ENCODE measurements around the gene ADAMTS3.

ADAMTS3 gene

DNA sequence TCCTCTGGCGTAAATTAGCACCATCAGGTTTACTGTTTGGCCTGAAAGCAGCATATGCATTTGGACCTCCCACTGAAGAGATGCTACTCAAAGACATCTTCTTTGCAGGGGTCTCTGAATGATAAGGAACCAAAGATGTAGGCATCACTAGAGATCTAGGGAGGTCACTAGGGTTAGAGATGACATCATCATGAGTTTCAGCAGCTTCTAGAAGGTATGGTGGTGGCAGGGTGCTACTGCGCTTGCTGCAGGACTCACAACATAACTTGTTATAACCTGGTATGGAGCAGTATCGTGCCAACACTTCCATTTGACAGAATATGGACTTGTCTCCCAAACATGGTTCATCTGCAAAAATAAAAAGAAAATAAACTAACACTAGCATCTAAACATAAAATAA, 285.7 kb downstream of the ADAMTS3 start:
- Mint-ChIP-seq H3K27ac (no peak overlapping the region), H3K27me3 (no peaks in the 10 kb centered on the region), H3K4me1 (ENCODE audit: low read depth) (no peaks in the 10 kb centered on the region)

GRCh38 chr4:72280252-72280651, 288.8 kb downstream of the ADAMTS3 start:
- Mint-ChIP-seq H3K27ac (no peak overlapping the region), H3K36me3 (ENCODE audit: low read depth) (no peaks in the 10 kb centered on the region), H3K27me3 (no peaks in the 10 kb centered on the region), H3K9me3 (no peaks in the 10 kb centered on the region), H3K4me1 (ENCODE audit: low read depth) (no peaks in the 10 kb centered on the region), H3K4me3 (no peak overlapping the region)
- intact Hi-C loops (cut with micrococcal nuclease) = no loop called here

More for the DNA sequence above, 285.7 kb downstream of the ADAMTS3 start:
- H3K36me3 Mint-ChIP-seq (ENCODE audit: low read depth) = no peaks in the 10 kb centered on the region
- intact Hi-C loops (cut with micrococcal nuclease) = no loop called here
- H3K4me3 Mint-ChIP-seq = no peak overlapping the region
- no peaks in the 10 kb centered on the region for H3K9me3 Mint-ChIP-seq

DNA sequence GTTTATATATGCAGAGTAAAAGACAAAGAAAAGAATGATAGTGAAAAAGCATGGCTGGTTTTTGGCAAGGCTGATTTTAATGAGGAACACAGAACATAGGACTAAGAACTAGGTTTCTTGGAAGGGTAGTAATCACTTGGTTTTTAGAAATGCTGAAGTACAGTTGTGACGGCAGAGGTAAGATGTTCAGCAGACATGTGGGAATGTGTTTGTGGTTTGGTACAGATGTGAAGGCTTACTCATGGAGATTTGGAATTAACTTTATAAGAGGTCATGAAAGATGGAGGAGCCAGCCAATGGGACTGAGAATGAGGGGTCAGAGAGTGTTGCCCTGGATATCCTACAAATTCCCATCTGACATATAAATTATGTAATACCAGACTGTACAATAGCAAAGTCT, 293.6 kb downstream of the ADAMTS3 start:
- no peak overlapping the region for H3K27ac Mint-ChIP-seq
- H3K27me3 Mint-ChIP-seq = no peaks in the 10 kb centered on the region
- no peaks in the 10 kb centered on the region for H3K4me1 Mint-ChIP-seq (ENCODE audit: low read depth)
- intact Hi-C loops (cut with micrococcal nuclease) = no loop called here
- no peaks in the 10 kb centered on the region for H3K36me3 Mint-ChIP-seq (ENCODE audit: low read depth)
- H3K4me3 Mint-ChIP-seq = no peak overlapping the region
- peaks cover 6% of the 10 kb centered on the region for H3K9me3 Mint-ChIP-seq

DNA sequence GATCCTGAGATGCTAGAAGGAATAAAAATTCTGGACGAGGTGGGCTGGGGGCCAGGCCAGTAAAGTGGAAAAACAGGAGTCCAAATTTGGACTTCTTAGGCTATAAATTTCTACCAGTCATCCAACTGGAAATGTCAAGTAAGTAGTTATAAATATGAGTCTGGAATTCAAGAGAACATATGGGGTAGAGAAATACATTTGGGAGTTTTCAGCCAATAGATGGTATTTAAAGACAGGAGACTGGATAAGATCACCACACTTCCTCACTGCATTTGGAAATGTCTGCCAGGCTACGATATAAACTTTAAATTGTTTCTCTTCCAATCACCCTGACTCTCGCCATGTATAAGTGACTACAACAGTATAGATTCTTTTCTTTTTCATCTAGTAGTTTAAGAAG, 294.8 kb downstream of the ADAMTS3 start:
- no peaks in the 10 kb centered on the region for H3K36me3 Mint-ChIP-seq (ENCODE audit: low read depth)
- no peaks in the 10 kb centered on the region for H3K4me1 Mint-ChIP-seq (ENCODE audit: low read depth)
- H3K9me3 Mint-ChIP-seq = peaks cover 10% of the 10 kb centered on the region
- H3K27me3 Mint-ChIP-seq = no peaks in the 10 kb centered on the region
- H3K4me3 Mint-ChIP-seq = no peak overlapping the region
- intact Hi-C loops (cut with micrococcal nuclease) = no loop called here
- no peak overlapping the region for H3K27ac Mint-ChIP-seq

GRCh38 chr4:72255269-72255668, 313.8 kb downstream of the ADAMTS3 start:
- H3K27ac Mint-ChIP-seq = no peak overlapping the region
- intact Hi-C loops (cut with micrococcal nuclease) = no loop called here
- no peaks in the 10 kb centered on the region for H3K4me1 Mint-ChIP-seq (ENCODE audit: low read depth)
- H3K9me3 Mint-ChIP-seq = peaks cover 15% of the 10 kb centered on the region
- H3K4me3 Mint-ChIP-seq = no peak overlapping the region
- H3K36me3 Mint-ChIP-seq (ENCODE audit: low read depth) = no peaks in the 10 kb centered on the region
- no peaks in the 10 kb centered on the region for H3K27me3 Mint-ChIP-seq

DNA sequence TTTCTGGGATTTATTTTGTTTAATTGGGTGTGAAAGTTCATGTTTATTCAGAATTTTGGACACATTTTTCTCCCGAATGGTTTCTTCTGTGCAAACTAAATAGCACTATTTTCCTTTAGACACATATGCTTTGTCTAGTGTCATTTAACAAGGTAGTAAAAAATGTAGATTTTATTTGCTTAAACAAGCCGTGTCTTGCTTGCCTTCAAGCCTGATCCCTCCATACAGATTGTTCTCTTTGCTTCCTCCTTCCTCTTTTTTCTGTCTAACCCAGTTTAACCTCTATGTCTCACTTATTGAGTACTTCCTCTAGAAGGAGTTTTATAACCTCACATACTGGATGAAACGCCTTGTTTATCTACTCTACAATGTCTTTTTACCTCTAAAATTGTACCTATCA, 325.4 kb downstream of the ADAMTS3 start:
- intact Hi-C loops (cut with micrococcal nuclease) = no loop called here
- H3K4me3 Mint-ChIP-seq = no peak overlapping the region

DNA sequence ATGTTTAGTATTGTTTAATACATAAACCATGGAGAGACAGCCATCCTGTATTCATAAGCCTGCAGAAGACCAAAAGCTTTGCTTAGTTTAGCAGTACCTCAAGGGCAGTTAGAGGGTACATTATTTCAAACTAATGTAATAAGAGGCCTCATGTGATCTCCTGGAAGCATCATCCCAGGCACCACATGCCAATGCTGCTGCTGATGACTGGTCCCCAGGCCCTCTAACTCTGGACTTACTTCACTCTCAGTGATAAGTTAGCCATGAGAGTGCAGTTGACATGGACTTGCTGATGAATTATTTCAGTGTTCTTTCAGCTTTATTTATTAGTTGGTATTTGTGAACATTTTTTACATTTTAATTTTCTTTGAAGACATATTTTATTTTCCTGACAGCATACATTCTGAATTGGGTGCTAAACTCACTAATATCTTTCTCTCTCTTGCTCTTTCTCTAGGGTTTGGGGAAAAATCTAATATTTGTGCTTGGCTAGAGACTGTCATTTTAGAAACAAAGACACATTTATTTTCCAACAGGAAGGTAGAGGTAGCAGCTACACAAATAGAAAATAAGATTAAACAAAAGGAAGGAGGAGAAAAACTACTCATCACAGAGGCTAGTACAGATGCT, 329.4 kb downstream of the ADAMTS3 start:
- peaks cover 18% of the 10 kb centered on the region for H3K9me3 Mint-ChIP-seq
- no peaks in the 10 kb centered on the region for H3K36me3 Mint-ChIP-seq (ENCODE audit: low read depth)
- no peak overlapping the region for H3K4me3 Mint-ChIP-seq
- no peaks in the 10 kb centered on the region for H3K27me3 Mint-ChIP-seq
- H3K27ac Mint-ChIP-seq = no peak overlapping the region
- intact Hi-C loops (cut with micrococcal nuclease) = no loop called here
- no peaks in the 10 kb centered on the region for H3K4me1 Mint-ChIP-seq (ENCODE audit: low read depth)

More for the DNA sequence above, 325.4 kb downstream of the ADAMTS3 start:
- no peaks in the 10 kb centered on the region for H3K9me3 Mint-ChIP-seq
- H3K27me3 Mint-ChIP-seq = no peaks in the 10 kb centered on the region
- H3K4me1 Mint-ChIP-seq (ENCODE audit: low read depth) = no peaks in the 10 kb centered on the region
- no peak overlapping the region for H3K27ac Mint-ChIP-seq
- no peaks in the 10 kb centered on the region for H3K36me3 Mint-ChIP-seq (ENCODE audit: low read depth)
